Stimulated activated CD8-positive, alpha-beta memory T cell treated with anti-CD3 and anti-CD28 coated beads, Interleukin-4, amount 100 ng/mL, for 4 hours (primary cell): ENCODE data around the gene EMILIN1.
"Not testable (repeated sequence)": the region's sequence is repeated elsewhere in the genome, so short reads cannot be mapped to it uniquely, and the experiment has no call there.

ENCODE experiments used
- DNase-seq, 2 donors: peaks; one replicate each; pipeline ENCODE4 v3.0.0-alpha.2; 2020; ENCODE audit warnings: low read depth in 2 of 2, low spot score in 1 of 2

EMILIN1 gene

DNA sequence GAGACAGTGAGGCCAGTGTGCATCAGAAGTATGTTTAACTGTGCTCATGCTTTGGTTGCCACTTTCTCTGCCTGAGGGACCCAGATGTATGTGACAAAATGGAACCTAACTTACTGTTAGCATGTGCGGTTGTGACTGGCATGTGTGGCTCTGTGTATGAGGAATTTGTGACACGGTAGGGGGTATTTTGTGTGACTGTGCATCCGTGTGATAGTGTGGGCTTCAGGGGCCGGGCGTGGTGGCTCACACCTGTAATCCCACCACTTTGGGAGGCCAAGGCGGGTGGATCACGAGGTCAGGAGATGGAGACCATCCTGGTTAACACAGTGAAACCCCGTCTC, 40.9 kb downstream of the EMILIN1 start:
- DNase-seq: not testable (repeated sequence)

DNA sequence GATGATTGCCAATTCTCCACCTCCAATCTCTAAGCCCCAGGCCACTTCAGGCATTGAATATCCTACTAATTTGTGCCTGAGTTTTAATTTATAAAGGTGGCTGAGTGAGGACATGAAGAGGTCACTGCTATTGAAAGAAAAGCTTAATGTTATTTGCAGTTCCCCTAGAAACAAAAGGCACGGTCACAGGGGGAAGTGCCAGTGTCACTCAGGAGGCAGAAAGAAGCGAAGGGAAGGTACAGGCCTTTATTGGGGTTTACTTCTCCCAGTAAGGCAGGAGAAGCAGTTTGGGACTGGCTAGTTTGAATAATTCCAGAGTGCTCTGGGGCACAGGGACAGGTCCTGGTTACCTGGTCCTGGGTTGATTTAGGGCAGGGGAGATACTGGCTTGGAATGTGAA, 43.5 kb downstream of the EMILIN1 start:
- DNase-seq: no peak

DNA sequence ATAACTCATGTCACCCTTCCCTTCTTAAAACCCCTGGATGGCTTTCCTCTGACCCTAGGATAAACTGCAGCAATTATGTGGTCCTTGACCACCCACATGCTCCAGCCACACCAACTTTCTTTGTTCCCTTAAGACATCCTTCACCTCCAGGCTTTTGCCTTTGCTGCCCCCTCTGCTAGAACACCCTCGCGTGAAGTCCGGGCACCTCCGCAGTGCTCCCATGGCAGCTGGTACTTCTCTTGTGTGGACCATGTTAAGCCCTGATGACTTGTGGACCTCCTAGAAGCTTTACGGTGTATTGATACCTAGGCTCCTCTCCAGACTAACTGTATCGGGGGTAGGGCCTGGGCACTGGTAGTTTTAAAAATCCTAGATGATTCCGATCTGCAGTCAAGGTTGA, 44.4 kb downstream of the EMILIN1 start:
- DNase-seq: no peak

DNA sequence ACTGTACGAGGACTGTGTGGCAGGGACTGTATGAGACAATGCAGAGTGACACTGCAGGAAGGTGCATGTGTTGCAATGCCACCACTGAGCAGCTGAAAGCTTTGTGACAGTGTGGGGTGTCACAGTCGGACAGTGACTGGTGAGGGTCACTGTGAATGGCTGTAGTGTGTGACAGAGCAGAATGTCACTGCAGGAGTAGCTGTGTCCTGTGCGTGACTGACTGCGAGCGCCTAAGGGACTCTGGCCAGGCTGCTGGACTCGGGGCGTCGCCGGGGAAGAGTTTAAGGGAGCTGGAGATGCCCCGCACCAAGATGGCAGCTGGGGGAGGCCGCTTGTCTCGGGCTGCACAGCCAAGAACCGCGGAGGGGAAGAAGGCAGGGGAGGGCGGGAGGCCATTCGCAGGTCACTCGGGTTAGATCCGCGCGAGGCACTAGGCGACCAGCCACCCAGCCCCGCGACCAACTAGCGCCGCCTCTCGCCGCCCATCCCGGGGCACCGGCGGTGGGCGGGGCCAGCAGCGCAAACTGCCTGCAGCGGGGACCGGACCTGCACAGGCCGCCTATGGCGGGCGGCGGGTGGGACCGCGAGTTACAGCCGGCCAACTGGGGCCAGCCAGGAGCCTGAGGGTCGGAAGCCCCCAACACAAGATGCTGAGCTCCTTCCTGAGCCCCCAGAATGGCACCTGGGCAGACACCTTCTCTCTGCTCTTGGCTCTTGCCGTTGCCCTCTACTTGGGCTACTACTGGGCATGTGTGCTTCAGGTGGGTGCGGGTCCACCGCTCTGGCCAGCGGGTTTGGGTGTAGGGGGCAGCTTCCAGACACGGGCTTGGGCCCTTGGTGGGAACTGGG, 45.1 kb downstream of the EMILIN1 start, which contains the start of gene ABHD1:
Gene ABHD1 (plus strand): TSS at position 514 of the 849 bp plus-strand sequence. CDS start 134 bp downstream, at position 648.
- peak in 1 of 2 donors; percentile 42 for DNase-seq

DNA sequence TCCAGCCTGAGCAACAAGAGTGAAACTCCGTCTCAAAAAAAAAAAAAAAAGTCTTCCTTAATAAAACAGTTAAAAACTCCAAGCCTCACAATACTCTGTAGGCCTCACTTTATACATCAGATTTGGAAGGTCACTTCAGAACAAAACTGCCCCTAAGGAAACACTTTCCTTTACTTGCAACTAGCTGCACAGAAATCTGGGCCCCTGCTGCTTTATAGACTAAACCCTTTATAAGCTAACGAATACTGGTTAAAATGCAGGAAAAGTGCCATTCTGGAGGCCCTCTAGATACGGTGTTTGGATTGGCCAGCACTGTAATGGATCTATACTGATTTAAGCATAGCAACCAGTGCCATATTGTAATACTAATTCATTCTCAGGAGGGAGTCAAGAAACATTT, 46.7 kb downstream of the EMILIN1 start:
- DNase-seq: no peak

DNA sequence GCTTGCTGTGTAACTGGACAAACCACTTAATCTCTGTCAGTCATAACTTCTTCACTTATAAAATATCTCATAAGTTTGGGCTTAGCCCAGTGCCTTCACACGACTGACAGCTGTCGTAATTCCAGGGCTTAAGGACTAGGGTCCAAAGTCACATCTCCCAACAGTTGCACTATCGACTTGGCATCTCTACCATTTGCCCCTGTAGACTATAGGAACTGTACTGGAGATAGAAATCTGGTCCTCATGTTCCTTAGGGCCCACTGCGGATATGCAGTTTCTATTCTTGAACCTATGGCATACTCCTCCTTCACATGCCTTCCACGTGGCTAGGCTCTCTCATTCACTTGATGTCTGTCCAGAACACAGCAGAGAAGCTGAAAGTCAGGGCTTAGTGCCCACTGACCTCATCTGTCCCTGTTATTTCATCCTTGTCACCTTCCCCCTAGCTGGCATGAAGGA, 47.9 kb downstream of the EMILIN1 start:
- DNase-seq: no peak

DNA sequence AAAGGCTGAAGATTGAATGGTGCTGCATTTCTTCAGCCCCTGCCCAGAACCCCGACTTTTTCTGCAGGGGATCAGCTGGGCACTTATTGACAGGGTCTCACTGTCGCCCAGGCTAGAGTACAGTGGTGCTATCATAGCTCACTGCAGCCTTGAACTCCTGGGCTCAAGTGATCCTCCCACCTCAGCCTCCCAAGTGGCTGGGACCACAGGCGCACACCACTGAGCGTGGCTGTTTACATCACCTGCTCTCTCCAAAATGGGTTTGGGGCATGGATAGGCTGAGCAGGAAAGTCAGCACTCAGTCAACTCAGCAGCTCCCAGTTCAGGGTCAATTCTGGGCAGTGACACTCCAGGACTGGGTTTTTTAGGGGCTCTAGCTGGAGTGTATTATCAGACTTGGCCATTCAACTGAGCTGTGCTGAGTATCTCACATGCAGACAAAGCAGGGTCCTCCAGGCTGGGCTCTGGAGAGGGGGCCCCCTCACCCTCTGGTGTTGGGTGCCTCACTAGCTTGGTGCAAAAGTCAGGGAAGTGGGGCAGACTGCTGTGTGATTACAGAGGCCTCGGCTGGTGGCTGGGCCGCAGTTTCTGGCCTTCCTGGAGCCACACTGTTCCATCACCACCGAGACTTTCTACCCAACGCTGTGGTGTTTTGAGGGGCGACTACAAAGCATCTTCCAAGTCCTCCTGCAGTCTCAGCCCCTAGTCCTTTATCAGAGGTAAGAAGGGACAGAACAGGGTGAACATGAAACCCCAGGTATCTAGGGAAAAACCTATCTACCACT, 49.7 kb downstream of the EMILIN1 start:
- DNase-seq: no peak

DNA sequence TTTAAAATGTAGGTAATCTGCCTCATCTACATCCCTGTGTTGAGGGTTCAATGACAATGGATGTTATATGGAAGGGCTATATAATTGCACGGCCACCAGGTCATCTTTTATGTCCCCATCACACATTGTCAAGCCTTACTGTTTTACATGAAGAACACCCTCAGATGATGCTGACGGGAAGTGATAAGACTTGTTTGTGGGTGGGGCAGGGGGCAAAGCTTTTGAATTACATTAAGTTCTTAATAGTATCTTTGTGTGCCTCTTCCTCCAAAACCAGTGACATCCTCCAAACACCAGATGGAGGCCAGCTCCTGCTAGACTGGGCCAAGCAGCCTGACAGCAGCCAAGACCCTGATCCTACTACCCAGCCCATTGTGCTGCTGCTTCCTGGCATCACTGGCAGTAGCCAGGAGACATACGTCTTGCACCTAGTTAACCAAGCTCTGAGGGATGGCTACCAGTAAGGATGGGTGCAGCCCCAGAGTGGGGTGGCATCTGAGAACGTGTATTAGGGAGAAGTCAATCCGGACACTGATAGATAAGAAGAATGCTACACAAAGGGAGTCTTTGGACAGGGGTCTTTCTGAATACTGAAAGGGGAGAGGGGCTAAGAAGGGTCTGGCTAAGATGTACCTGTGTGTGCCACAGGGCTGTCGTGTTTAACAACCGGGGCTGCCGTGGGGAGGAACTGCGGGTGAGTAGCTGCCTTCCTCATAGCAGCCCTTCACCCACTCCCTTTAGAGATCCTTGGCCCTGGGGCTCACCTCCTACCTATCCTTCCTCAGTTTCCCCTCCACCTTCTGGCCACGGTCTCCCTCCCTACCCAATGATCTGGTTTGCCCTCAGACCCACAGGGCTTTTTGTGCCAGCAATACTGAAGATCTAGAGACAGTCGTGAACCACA, 50.5 kb downstream of the EMILIN1 start:
- no peak for DNase-seq

DNA sequence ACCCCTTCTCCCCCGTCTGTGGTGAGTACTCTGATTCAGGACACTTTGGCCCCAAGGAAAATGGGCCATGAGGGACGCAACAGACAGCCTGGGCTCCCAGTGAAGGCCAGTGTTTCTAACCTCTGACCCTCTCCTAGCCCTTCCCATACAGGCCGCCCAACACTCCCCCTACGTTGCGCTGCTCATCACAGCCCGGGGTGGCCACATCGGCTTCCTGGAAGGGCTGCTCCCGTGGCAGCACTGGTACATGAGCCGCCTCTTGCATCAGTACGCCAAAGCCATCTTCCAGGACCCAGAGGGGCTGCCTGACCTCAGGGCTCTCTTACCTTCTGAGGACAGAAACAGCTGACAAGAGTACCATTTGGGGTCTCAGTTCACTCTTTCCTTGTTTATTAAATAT, 52.0 kb downstream of the EMILIN1 start:
- DNase-seq: no peak

DNA sequence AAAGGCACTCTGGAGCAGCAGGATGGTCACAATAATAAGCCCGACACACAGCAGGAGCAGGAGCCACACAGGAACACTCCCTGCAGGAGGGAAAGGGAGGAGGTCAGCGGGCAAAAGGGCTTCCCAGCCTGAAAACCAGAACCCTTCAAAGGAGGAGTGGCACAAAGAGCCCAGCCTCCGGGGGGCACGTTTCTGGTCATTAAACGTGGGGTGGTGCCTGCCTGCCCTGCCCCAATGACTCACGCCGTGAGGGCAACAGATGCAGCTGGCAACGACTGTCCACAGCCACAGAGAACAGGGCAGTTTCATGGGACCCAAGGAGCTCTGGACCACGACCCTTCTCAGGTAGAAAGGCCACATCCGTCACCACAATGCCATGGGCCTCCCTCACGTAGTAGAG, 53.0 kb downstream of the EMILIN1 start:
- DNase-seq: no peak

DNA sequence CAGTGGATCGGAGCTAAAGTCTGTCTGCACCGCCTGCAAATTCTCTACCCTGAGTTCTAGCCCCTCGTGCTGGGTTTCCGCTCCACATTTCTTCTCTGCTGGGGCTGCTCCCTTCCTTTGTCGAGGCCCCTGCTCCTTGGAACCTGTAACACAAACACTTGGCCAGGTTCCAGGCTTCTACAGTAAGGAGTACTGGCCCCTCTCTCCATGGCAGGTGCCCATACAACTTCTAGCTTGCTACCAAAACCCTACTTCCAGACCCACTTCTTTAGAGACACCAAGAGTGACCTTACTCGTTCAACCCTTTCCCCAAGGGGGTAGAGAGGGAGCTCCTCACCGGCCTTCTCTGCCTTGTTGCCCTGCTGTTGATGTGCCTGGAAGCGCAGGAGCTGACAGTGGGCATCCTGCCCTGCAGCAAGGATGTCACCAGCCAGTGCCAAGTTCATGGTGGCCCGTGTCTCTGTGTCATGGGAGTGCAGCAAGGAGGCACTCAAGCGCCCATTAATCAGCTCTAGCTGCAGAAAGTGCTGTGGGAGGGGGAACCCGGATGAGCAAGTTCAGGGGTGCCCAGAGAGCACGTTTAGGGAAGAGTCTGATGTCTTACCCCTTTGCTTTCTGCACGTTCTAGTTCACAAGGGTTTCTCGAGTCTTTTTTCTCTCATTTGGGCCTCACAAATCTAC, 54.9 kb downstream of the EMILIN1 start:
- no peak for DNase-seq

DNA sequence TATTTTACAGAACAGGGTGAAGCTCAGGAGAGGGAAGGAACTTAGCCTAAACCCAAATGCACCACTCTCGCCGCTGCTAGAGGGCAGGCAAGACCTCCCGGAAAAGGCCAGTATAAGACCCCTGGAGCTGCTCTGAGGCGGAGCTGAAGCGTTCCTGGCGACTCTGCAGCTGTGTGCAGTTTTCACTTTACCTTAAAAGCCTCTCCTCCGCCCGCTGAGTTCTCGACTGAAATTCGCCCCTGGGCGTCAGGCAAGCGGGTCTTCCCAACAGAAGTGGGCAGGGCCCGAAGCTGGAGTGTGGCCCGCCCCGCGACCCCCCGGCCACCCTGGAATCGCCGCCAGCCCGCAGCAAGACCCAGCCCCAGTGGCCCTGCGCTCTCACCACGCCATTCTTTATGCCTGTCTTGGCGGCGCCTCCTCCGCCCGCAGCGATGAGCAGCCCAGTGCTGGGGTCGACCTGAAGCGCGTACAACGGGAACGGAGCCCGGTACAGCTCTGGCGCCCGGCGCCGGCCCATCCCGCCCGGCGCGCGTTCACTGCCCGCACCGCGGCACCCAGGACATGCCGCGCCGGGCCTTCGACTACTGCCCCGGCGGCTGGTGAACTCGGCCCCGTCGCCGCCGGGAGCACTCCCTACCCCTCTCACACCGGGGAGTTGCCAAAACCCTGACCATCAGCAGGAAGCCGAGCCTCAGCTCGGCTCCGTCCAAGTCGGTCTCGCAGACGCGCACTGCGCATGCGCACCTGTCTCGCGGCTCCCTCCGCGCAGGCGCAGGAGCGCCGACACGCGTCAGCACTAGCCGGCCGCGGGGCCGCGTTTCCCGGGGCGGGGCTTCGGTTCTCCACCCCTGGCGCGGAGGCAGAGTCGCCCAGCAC, 55.7 kb downstream of the EMILIN1 start, which contains the start of gene PREB:
Gene PREB (minus strand): TSS at position 732 of the 876 bp plus-strand sequence. CDS start 215 bp downstream, at position 517.
- DNase-seq: peak; percentile 97

DNA sequence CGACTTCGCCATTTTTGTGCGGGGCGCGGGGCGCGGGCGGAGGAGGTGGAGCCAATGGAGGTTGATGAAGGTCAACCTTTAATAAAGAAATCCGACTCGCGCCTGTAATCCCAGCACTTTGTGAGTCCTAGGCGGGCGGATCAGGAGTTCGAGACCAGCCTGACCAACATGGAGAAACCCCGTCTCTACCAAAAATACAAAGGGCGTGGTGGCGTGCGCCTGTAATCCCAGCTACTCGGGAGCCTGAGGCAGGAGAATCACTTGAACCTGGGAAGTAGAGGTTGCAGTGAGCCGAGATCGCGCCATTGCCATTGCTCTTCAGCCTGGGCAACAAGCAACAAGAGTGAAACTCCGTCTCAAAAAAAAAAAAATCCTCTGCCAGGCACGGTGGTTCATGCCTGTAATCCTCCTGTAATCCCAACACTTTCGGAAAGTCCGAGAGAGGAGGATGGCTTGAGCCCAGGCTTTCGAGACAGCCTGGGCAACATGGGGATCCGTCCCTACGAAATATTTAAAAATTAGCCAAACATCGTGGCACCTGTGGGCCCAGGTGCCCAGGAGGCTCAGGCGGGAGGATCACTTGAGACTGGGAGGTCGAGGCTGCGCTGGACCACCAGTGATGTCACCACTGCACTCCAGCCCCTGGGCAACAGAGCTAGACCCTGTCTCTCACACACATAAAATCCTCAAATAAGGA, 56.5 kb downstream of the EMILIN1 start:
- DNase-seq: no peak

DNA sequence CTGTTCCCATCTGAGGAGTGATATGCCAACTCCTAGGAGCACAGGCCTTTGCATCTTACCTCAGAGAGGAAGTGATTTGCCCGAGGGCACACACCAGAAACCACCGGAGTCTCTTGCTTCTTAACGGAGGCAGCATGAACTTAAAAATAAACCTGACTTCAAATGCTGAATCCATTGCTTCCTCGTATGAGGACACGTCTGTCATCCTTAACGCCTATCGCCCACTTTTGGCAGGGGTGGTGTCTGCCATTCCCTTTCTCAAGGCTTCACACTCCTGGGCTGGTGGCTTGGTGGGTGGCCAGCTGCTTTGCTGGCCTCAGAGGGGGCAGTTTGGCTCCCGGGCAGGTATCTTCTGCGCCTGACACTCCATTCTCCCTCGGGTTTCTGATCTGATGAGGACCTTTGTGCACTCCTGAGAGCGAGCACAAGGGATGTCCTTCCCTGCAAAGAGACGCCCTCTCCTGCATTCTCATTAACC, 57.1 kb downstream of the EMILIN1 start:
- DNase-seq: no peak
